ENCODE data around the gene MSGN1. TPM values are rescaled to one million over a fixed set of nuclear protein-coding genes. Genes with fewer than 3 reads are reported as not detected.

The MSGN1 gene
- total and polyA plus RNA-seq, 2 donors (not counting 3 experiments of a cell fraction or from before 2014, with no cell fraction given) = not detected

DNA sequence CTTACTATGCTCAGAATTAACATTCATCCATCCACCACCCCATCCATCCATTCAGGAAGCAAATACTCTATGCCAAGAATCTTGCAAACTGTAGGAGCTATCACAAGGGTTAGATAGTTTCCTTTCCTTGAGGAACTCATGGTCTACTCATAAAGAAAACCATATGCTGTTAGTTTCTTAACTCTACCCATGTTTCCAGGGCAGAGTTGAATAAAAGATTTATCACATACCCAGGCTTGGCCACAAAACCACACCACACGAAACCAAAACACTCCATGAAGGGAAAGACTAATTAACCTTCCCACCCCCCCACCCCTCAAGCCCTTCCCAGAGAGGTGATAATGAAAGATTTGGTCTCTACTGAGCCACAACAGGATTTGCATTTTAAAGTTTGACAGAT is 23.7 kb upstream of the MSGN1 start:
- no peak overlapping the region for H3K4me3 ChIP-seq (replicated peaks in 1 of 3; ENCODE audit: insufficient read depth in 1 of 3, low read depth in 1 of 3, low read length in 3 of 3)
- H3K9me1 ChIP-seq (replicated peaks; ENCODE audit: control insufficient read depth, extremely low read depth, insufficient read depth, low read length) = no peaks in the 10 kb centered on the region
- H3K4me2 ChIP-seq (ENCODE audit: insufficient read depth, low read length) = no peak overlapping the region
- BruUV-seq (replicated peaks) = no TSS peak
- no peak overlapping the region for H2AFZ ChIP-seq (ENCODE audit: low read depth, low read length)
- intact Hi-C loops (cut with micrococcal nuclease) = no loop called here
- DNase-seq (ENCODE audit: low read depth, low spot score) (no peak), FAIRE-seq (no peak)
- no peaks in the 10 kb centered on the region for H4K20me1 ChIP-seq (replicated peaks; ENCODE audit: control insufficient read depth, extremely low read depth, insufficient read depth, low read length)
- no peaks in the 10 kb centered on the region for H3K9me3 ChIP-seq (replicated peaks; ENCODE audit: control insufficient read depth, insufficient read depth, low read length)
- ChIA-PET POLR2A (no interaction called here), CTCF (no interaction called here)
- no peak overlapping the region for H3K9ac ChIP-seq (replicated peaks; ENCODE audit: extremely low read depth, insufficient read depth, low read length)
- dilution Hi-C loops (cut with MboI; ENCODE audit: extremely low pct_ligation_motif_present, low sequenced_read_pairs) = no loop called here
- H3K27me3 ChIP-seq (ENCODE audit: control insufficient read depth in 2 of 2, insufficient read depth in 2 of 2, low read length in 2 of 2) = peaks cover 4 to 10% of the 10 kb centered on the region in 2 experiments
- H3K79me2 ChIP-seq (ENCODE audit: control insufficient read depth, insufficient read depth, low read length) = no peaks in the 10 kb centered on the region
- H3K27ac ChIP-seq (ENCODE audit: insufficient read depth, low read depth, low read length) = no peak overlapping the region
- TF ChIP-seq GATA2 (IDR thresholded peaks at IDR 0.05; ENCODE audit: insufficient read depth, insufficient read length, low read depth, low read length) = no peak
- TF ChIP-seq POLR2AphosphoS5 (IDR thresholded peaks at IDR 0.05; ENCODE audit: insufficient read depth, low read depth, low read length) = no peak
- no peak for TF ChIP-seq EZH2 (IDR thresholded peaks at IDR 0.05; ENCODE audit: borderline replicate concordance, low read depth, low read length, severe bottlenecking)
- TF ChIP-seq FOS (IDR thresholded peaks at IDR 0.05; ENCODE audit: borderline replicate concordance, insufficient read depth, low read length) = no peak
- TF ChIP-seq, protein P1, sequence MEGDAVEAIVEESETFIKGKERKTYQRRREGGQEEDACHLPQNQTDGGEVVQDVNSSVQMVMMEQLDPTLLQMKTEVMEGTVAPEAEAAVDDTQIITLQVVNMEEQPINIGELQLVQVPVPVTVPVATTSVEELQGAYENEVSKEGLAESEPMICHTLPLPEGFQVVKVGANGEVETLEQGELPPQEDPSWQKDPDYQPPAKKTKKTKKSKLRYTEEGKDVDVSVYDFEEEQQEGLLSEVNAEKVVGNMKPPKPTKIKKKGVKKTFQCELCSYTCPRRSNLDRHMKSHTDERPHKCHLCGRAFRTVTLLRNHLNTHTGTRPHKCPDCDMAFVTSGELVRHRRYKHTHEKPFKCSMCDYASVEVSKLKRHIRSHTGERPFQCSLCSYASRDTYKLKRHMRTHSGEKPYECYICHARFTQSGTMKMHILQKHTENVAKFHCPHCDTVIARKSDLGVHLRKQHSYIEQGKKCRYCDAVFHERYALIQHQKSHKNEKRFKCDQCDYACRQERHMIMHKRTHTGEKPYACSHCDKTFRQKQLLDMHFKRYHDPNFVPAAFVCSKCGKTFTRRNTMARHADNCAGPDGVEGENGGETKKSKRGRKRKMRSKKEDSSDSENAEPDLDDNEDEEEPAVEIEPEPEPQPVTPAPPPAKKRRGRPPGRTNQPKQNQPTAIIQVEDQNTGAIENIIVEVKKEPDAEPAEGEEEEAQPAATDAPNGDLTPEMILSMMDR (IDR thresholded peaks at IDR 0.05; ENCODE audit: extremely low read depth in 1 of 2, insufficient read depth in 1 of 2, low read depth in 1 of 2, low read length in 2 of 2) = no peak
- no peak for TF ChIP-seq MYC (IDR thresholded peaks at IDR 0.05; ENCODE audit: low read depth, low read length)
- TF ChIP-seq, protein P2, sequence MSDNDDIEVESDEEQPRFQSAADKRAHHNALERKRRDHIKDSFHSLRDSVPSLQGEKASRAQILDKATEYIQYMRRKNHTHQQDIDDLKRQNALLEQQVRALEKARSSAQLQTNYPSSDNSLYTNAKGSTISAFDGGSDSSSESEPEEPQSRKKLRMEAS (IDR thresholded peaks at IDR 0.05; ENCODE audit: insufficient read depth, insufficient read length) = no peak
- no peak for TF ChIP-seq POLR2A (IDR thresholded peaks at IDR 0.05; ENCODE audit: low read depth, low read length)
- no peak for TF ChIP-seq JUN (IDR thresholded peaks at IDR 0.05; ENCODE audit: borderline replicate concordance, insufficient read depth, insufficient read length, low read depth)
- H3K36me3 ChIP-seq (ENCODE audit: control insufficient read depth in 2 of 2, extremely low read depth in 1 of 2, insufficient read depth in 2 of 2, low read length in 2 of 2) = no peaks in the 10 kb centered on the region
- no peaks in the 10 kb centered on the region for H3K4me1 ChIP-seq (ENCODE audit: control insufficient read depth, extremely low read depth, insufficient read depth, low read length)
